ENCODE results near the gene TMUB1. TPM values are rescaled to one million over a fixed set of nuclear protein-coding genes. Genes with fewer than 3 reads are reported as not detected.

TMUB1 gene
- total and polyA plus RNA-seq, 9 of the 15 experiments (the other 6 are each of a cell fraction or from before 2014, with no cell fraction given), result 0.14 to 241 (median 74.1) TPM

DNA sequence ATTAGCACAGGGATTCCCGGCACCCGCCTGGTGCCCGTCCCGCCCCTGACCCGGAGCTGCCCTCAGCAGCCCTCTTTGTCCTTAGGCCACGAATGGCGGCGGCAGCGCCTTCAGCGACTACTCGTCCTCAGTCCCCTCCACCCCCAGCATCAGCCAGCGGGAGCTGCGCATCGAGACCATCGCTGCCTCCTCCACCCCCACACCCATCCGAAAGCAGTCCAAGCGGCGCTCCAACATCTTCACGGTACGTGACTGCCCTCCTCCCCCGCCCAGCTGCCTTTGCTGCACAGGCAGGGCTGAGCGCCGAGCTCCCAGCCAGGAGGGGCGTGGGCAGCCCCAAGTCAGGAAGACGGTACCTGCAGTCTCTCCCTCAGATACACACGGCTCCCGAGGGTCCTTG, 36.6 kb upstream of the TMUB1 start:
- Histone ChIP-seq H4K20me1 (replicated peaks; ENCODE audit: control insufficient read depth, insufficient read depth, low read length) (peaks cover 35% of the 10 kb centered on the region), H3K9ac (ENCODE audit: insufficient read depth in 1 of 2, low read depth in 2 of 2, low read length in 2 of 2) (peak overlapping the region in 1 of 2 experiments; percentile 32; a peak in 1 of 4 replicates), H3K9me3 (replicated peaks; ENCODE audit: control insufficient read depth, insufficient read depth, low read depth, low read length) (no peaks in the 10 kb centered on the region), H3K4me3 (no peak overlapping the region), H2AFZ (ENCODE audit: low read depth, low read length) (no peak overlapping the region), H3K4me2 (ENCODE audit: insufficient read depth, low read length) (no peak overlapping the region), H3K4me1 (replicated peaks in 1 of 2; ENCODE audit: control insufficient read depth in 2 of 2, insufficient read depth in 2 of 2, low read length in 2 of 2) (peaks cover 0 to 56% of the 10 kb centered on the region in 2 experiments; a peak in 1 of 5 replicates), H3K36me3 (ENCODE audit: control insufficient read depth, insufficient read depth, low read length) (peaks cover 93% of the 10 kb centered on the region; the same call in 2 of the 3 replicates), H3K27me3 (ENCODE audit: control insufficient read depth in 2 of 2, insufficient read depth in 2 of 2, low read length in 2 of 2) (no peaks in the 10 kb centered on the region), H3K9me1 (ENCODE audit: control insufficient read depth, insufficient read depth, low read length) (no peaks in the 10 kb centered on the region), H3K27ac (ENCODE audit: extremely low read depth, low read depth, low read length) (no peak overlapping the region), H3K79me2 (ENCODE audit: control insufficient read depth, insufficient read depth, low read length) (peaks cover 24% of the 10 kb centered on the region)
- TF ChIP-seq POLR2G (IDR thresholded peaks at IDR 0.05; ENCODE audit: low read depth, low read length) (peak; percentile 42; the same call in 1 of the 2 replicates), TBL1XR1 (IDR thresholded peaks at IDR 0.05; ENCODE audit: low read length in 2 of 2) (no peak)
- TF ChIP-seq, protein P1, sequence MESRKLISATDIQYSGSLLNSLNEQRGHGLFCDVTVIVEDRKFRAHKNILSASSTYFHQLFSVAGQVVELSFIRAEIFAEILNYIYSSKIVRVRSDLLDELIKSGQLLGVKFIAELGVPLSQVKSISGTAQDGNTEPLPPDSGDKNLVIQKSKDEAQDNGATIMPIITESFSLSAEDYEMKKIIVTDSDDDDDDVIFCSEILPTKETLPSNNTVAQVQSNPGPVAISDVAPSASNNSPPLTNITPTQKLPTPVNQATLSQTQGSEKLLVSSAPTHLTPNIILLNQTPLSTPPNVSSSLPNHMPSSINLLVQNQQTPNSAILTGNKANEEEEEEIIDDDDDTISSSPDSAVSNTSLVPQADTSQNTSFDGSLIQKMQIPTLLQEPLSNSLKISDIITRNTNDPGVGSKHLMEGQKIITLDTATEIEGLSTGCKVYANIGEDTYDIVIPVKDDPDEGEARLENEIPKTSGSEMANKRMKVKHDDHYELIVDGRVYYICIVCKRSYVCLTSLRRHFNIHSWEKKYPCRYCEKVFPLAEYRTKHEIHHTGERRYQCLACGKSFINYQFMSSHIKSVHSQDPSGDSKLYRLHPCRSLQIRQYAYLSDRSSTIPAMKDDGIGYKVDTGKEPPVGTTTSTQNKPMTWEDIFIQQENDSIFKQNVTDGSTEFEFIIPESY (CRISPR knock-in tag; IDR thresholded peaks at IDR 0.05), result peak; percentile 82
- 92% methylated on average over 27 of the region's 27 CpGs for WGBS (ENCODE audit: insufficient coverage, low coverage, missing lambda C conversion rate)
- ATAC-seq (no peak), FAIRE-seq (no peak), DNase-seq (ENCODE audit: extremely low read depth in 1 of 4, low spot score in 3 of 4) (no peak)
- no TSS peak for BruUV-seq (replicated peaks)
- in situ Hi-C loops (cut with MboI), result no loop called here
- POLR2A ChIA-PET, result interaction anchor here (1.1 kb wide), 1 partner anchor 30 kb away, joined by 4 read pairs; no protein-coding TSS in a partner anchor
- CTCF ChIA-PET (ENCODE audit: low intra/inter-chr PET ratio), result interaction anchor here (0.7 to 0.8 kb wide), 2 partner anchors 53 to 141 kb away, joined by 3 to 4 read pairs; no protein-coding TSS in a partner anchor
- intact Hi-C loops (cut with micrococcal nuclease), result no loop called here

Measured in K562 (cell line).